ENCODE data around the gene RAB3GAP2. TPM values are rescaled to one million over a fixed set of nuclear protein-coding genes. Genes with fewer than 3 reads are reported as not detected.

Gene RAB3GAP2
- total and polyA plus RNA-seq, 10 of the 15 experiments (the other 5 are each of a cell fraction or from before 2014, with no cell fraction given), result 11.9 to 51.1 (median 24.4) TPM

DNA sequence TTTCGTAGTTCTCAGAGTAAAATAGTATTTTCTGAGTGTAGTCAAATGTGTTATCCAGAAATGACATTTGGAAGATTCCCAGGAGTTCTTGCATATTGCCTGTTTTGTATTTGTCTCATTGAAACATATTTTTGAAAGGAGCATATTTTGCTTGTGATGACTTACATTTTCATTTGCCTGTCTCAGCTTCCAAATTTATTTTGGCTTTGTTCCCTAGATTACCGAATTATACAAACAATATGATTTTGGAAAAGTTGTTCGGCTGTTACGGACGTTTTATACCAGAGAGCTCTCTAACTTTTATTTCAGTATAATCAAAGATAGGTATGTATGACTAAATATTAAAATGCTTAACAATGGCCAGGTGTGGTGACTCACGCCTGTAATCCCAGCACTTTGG, 132.3 kb downstream of the RAB3GAP2 start:
- SMC1A ChIA-PET (ENCODE audit: uncharacterized antibody, unreplicated experiment), result no interaction called here

More for the DNA sequence above, 132.3 kb downstream of the RAB3GAP2 start:
- no peak overlapping the region for H3K9ac ChIP-seq (ENCODE audit: control insufficient read depth, insufficient read depth, low read length)
- in situ Hi-C loops (cut with MboI) (no loop called here), intact Hi-C loops (cut with micrococcal nuclease; ENCODE audit: unreplicated experiment) (no loop called here)
- no peaks in the 10 kb centered on the region for H4K20me1 ChIP-seq (ENCODE audit: control insufficient read depth, insufficient read depth)
- DNase-seq (ENCODE audit: low read depth, low spot score) (no peak), ATAC-seq (no peak), FAIRE-seq (no peak)
- no peak overlapping the region for H3K4me3 ChIP-seq
- POLR2A ChIA-PET, result no interaction called here
- H3K79me2 ChIP-seq (ENCODE audit: control insufficient read depth, insufficient read depth, low read length), result no peaks in the 10 kb centered on the region
- TF ChIP-seq TBL1XR1 (IDR thresholded peaks at IDR 0.05; ENCODE audit: low read depth, low read length) (no peak), HDAC2 (IDR thresholded peaks at IDR 0.05) (no peak), NRF1 (conservative IDR thresholded peaks at IDR 0.05; ENCODE audit: low read depth, low read length) (no peak), KLF5 (IDR thresholded peaks at IDR 0.05; ENCODE audit: partially characterized antibody) (no peak)
- TF ChIP-seq, protein P1, sequence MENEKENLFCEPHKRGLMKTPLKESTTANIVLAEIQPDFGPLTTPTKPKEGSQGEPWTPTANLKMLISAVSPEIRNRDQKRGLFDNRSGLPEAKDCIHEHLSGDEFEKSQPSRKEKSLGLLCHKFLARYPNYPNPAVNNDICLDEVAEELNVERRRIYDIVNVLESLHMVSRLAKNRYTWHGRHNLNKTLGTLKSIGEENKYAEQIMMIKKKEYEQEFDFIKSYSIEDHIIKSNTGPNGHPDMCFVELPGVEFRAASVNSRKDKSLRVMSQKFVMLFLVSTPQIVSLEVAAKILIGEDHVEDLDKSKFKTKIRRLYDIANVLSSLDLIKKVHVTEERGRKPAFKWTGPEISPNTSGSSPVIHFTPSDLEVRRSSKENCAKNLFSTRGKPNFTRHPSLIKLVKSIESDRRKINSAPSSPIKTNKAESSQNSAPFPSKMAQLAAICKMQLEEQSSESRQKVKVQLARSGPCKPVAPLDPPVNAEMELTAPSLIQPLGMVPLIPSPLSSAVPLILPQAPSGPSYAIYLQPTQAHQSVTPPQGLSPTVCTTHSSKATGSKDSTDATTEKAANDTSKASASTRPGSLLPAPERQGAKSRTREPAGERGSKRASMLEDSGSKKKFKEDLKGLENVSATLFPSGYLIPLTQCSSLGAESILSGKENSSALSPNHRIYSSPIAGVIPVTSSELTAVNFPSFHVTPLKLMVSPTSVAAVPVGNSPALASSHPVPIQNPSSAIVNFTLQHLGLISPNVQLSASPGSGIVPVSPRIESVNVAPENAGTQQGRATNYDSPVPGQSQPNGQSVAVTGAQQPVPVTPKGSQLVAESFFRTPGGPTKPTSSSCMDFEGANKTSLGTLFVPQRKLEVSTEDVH (IDR thresholded peaks at IDR 0.05; ENCODE audit: low read depth, partially characterized antibody), result no peak
- RAD21 ChIA-PET (ENCODE audit: unreplicated experiment), result no interaction called here
- WGBS (ENCODE audit: insufficient coverage, insufficient replicate concordance, low lambda C conversion rate, missing lambda C conversion rate), result 80% methylated on average over 6 of the region's 6 CpGs
- peaks cover 0 to 16% of the 10 kb centered on the region in 2 experiments for H3K36me3 ChIP-seq (ENCODE audit: control insufficient read depth in 2 of 2, insufficient read depth in 2 of 2, low read length in 1 of 2)
- no TSS peak for BruUV-seq (replicated peaks)
- CTCF ChIA-PET, result no interaction called here
- no peak overlapping the region for H3K4me2 ChIP-seq (ENCODE audit: control insufficient read depth, insufficient read depth)
- H2AFZ ChIP-seq (ENCODE audit: control insufficient read depth, low read depth, low read length), result no peak overlapping the region
- no peaks in the 10 kb centered on the region for H3K4me1 ChIP-seq (ENCODE audit: control insufficient read depth, insufficient read depth, low read length)
- no peaks in the 10 kb centered on the region for H3K9me3 ChIP-seq (replicated peaks; ENCODE audit: control insufficient read depth, insufficient read depth, low read length)
- H3K27ac ChIP-seq (ENCODE audit: control insufficient read depth, insufficient read depth), result no peak overlapping the region
- no peaks in the 10 kb centered on the region for H3K27me3 ChIP-seq (replicated peaks in 1 of 2; ENCODE audit: control insufficient read depth in 2 of 2, insufficient read depth in 2 of 2, low read length in 1 of 2)
